ENCODE data around the gene ATP8A2. TPM values are rescaled to one million over a fixed set of nuclear protein-coding genes. Genes with fewer than 3 reads are reported as not detected.

ATP8A2 gene
- total and polyA plus RNA-seq, 9 of the 15 experiments (the other 6 are each of a cell fraction or from before 2014, with no cell fraction given): under 0.01 to 0.33 (median 0.06) TPM; not detected in 4

DNA sequence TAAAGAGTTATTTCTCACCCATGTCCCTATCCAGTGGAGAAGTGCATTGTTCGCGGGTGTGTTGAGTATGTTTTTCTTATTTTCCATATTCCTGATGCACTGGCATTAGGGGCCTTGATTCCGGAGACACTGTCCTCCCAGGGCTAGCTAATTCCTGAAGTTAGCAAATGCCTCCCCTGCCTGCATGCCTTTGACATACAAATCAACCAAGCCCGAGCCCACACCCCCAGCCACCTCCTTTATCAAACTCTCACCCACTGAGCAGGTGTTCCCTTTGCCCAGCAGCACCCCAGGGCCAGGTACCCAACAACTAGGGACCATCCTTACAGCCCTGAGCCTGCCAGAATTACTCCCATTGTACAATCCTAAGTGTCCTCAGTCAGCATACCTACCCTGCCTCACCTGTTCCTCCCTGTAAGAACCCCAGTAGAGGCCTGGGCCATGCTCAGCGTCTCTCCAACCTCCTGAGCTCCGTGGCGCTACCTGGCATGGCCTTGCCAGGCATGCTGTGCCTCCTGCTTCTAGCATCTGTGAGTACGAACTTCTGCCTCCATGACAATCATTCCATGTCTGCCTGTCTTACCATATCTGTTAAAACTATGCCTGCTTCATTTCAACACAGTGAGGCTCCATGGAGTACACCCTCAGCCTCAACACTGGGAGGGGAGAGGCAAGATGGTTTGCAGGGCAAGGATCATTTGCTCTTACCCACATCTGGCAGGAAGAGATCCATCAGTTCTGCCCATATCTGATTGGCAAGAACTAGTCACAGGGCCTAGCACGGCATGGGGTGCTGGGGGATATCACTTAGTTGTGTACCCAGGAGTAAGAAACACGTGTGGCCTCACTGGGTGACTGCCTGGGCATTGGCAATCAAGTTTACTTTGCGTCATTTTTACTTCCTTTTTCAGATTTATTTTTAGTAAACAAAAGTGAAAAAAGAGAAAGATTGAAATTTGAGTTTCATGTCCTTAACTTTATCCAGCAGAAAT is 476.2 kb downstream of the ATP8A2 start:
- Histone ChIP-seq H2AFZ (ENCODE audit: low read depth, low read length) (no peak overlapping the region), H3K4me1 (replicated peaks in 1 of 2; ENCODE audit: control insufficient read depth in 2 of 2, insufficient read depth in 2 of 2, low read length in 2 of 2) (no peaks in the 10 kb centered on the region), H3K79me2 (ENCODE audit: control insufficient read depth, insufficient read depth, low read length) (no peaks in the 10 kb centered on the region), H3K9ac (ENCODE audit: insufficient read depth in 1 of 2, low read depth in 2 of 2, low read length in 2 of 2) (no peak overlapping the region), H3K4me2 (ENCODE audit: insufficient read depth, low read length) (no peak overlapping the region), H3K27me3 (ENCODE audit: control insufficient read depth in 2 of 2, insufficient read depth in 2 of 2, low read length in 2 of 2) (peaks cover 0 to 7% of the 10 kb centered on the region in 2 experiments; a peak in 1 of 5 replicates), H3K9me3 (replicated peaks; ENCODE audit: control insufficient read depth, insufficient read depth, low read depth, low read length) (no peaks in the 10 kb centered on the region), H3K4me3 (no peak overlapping the region), H3K9me1 (ENCODE audit: control insufficient read depth, insufficient read depth, low read length) (no peaks in the 10 kb centered on the region), H3K36me3 (ENCODE audit: control insufficient read depth, insufficient read depth, low read length) (no peaks in the 10 kb centered on the region), H3K27ac (ENCODE audit: extremely low read depth, low read depth, low read length) (no peak overlapping the region), H4K20me1 (replicated peaks; ENCODE audit: control insufficient read depth, insufficient read depth, low read length) (no peaks in the 10 kb centered on the region)
- TF ChIP-seq ZNF239 (CRISPR knock-in tag; IDR thresholded peaks at IDR 0.05): no peak
- TF ChIP-seq ZKSCAN1 (IDR thresholded peaks at IDR 0.05; ENCODE audit: low read depth, low read length): no peak
- TF ChIP-seq, protein P1, sequence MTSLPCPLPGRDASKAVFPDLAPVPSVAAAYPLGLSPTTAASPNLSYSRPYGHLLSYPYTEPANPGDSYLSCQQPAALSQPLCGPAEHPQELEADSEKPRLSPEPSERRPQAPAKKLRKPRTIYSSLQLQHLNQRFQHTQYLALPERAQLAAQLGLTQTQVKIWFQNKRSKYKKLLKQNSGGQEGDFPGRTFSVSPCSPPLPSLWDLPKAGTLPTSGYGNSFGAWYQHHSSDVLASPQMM (CRISPR knock-in tag; IDR thresholded peaks at IDR 0.05): no peak
- TF ChIP-seq PHF8 (IDR thresholded peaks at IDR 0.05; ENCODE audit: borderline replicate concordance, low read length): no peak
- TF ChIP-seq NFIX (CRISPR knock-in tag; IDR thresholded peaks at IDR 0.05; ENCODE audit: low read depth): no peak
- no peak for TF ChIP-seq ZNF830 (CRISPR knock-in tag; IDR thresholded peaks at IDR 0.05)
- no peak for TF ChIP-seq ZNF785 (CRISPR knock-in tag; IDR thresholded peaks at IDR 0.05)
- TF ChIP-seq ZBED1 (IDR thresholded peaks at IDR 0.05): no peak
- TF ChIP-seq CREM (IDR thresholded peaks at IDR 0.05; ENCODE audit: low read depth): no peak
- TF ChIP-seq ZNF644 (tag; IDR thresholded peaks at IDR 0.05; ENCODE audit: low read depth): no peak
- in situ Hi-C loops (cut with MboI) (no loop called here), intact Hi-C loops (cut with micrococcal nuclease) (no loop called here)
- no peak for ATAC-seq
- WGBS (ENCODE audit: insufficient coverage, low coverage, missing lambda C conversion rate): 3% methylated on average over 11 of the region's 11 CpGs
- BruUV-seq (replicated peaks): no TSS peak
- no peak for DNase-seq (ENCODE audit: extremely low read depth in 1 of 4, low spot score in 3 of 4)
- ChIA-PET CTCF (ENCODE audit: low intra/inter-chr PET ratio) (no interaction called here), POLR2A (no interaction called here)
- FAIRE-seq: no peak

Measured in K562 (cell line).